Left lobe of liver (tissue), 1 donor: ENCODE data around the gene MBD3L2B. TPM values are rescaled to one million over a fixed set of nuclear protein-coding genes. Genes with fewer than 3 reads are reported as not detected.

Experiments used
- total RNA-seq: library from RNA; stranded (reverse); gene quantifications from one replicate; pipeline ENCODE4 v1.2.1, GENCODE V29; 2021
- donor health status: DM: no; HTN: yes; CAD: no.

MBD3L2B gene
- total RNA-seq, 1 donor from 2014 or later: not detected

Other genes with a start within 250 kb of the MBD3L2B start
- gene VAV1, start 248.7 kb downstream of the MBD3L2B start, total RNA-seq: 3.1 TPM
- 0.88 TPM for gene ADGRE1, start 133.9 kb downstream of the MBD3L2B start, total RNA-seq
- gene MBD3L5, start 9.1 kb upstream of the MBD3L2B start, total RNA-seq: not detected
- gene MBD3L4, start 18.7 kb upstream of the MBD3L2B start, total RNA-seq: not detected
- gene MBD3L2, start 27.9 kb upstream of the MBD3L2B start, total RNA-seq: not detected
- not detected for gene MBD3L3, start 37.2 kb upstream of the MBD3L2B start, total RNA-seq
- 3.0 TPM for gene ZNF557, start 48.3 kb upstream of the MBD3L2B start, total RNA-seq